ENCODE measurements around the gene SIAH1. TPM values are rescaled to one million over a fixed set of nuclear protein-coding genes. Genes with fewer than 3 reads are reported as not detected.

Gene SIAH1
- total RNA-seq, 1 experiment from 2014 or later: 27.2 TPM

GRCh38 chr16:48365601-48366164 is 19.5 kb downstream of the SIAH1 start:
- H3K4me3 Mint-ChIP-seq (ENCODE audit: unreplicated experiment): peak overlapping the region; percentile 86
- H3K4me1 ChIP-seq: peaks cover 20% of the 10 kb centered on the region
- H3K4me3 ChIP-seq (ENCODE audit: low read depth, low read length): peak overlapping the region; percentile 54
- peak; percentile 87 to 92 for DNase-seq
- peak overlapping the region; percentile 94 for H3K27ac Mint-ChIP-seq (ENCODE audit: unreplicated experiment)
- H3K36me3 ChIP-seq (ENCODE audit: control insufficient read depth, insufficient read depth, low read length): no peaks in the 10 kb centered on the region
- no peaks in the 10 kb centered on the region for H3K27me3 ChIP-seq (replicated peaks; ENCODE audit: control insufficient read depth, insufficient read depth, low read length)
- H3K4me1 Mint-ChIP-seq (ENCODE audit: low read depth, unreplicated experiment): no peaks in the 10 kb centered on the region
- BruUV-seq (replicated peaks): no TSS peak
- CTCF ChIA-PET: interaction anchor here (0.6 to 1.9 kb wide), 6 partner anchors 13 to 265 kb away, joined by 3 to 13 read pairs (median 4); no protein-coding TSS in a partner anchor
- H3K9me3 Mint-ChIP-seq (ENCODE audit: unreplicated experiment): no peaks in the 10 kb centered on the region
- H3K36me3 Mint-ChIP-seq (ENCODE audit: insufficient read depth, unreplicated experiment): peaks cover 15% of the 10 kb centered on the region
- POLR2A ChIA-PET: interaction anchor here (0.5 to 1.7 kb wide), 6 partner anchors 18 to 258 kb away, joined by 3 to 11 read pairs (median 6); partner anchors contain the start of gene SIAH1
- intact Hi-C loops (cut with micrococcal nuclease; ENCODE audit: unreplicated experiment): loop anchor here (1.0 kb wide), 1 partner anchor 20 kb away; the partner anchor contains the start of gene SIAH1
- no peak for TF ChIP-seq CTCF (IDR thresholded peaks at IDR 0.05; ENCODE audit: insufficient read depth in 1 of 2, low read depth in 1 of 2, low read length in 1 of 2, severe bottlenecking in 1 of 2, unreplicated experiment in 1 of 2)
- H3K9me3 ChIP-seq: no peaks in the 10 kb centered on the region
- H3K27me3 Mint-ChIP-seq (ENCODE audit: insufficient read depth, unreplicated experiment): no peaks in the 10 kb centered on the region

GRCh38 chr16:48365025-48365600 is 20.1 kb downstream of the SIAH1 start:
- no peak for TF ChIP-seq CTCF (IDR thresholded peaks at IDR 0.05; ENCODE audit: insufficient read depth in 1 of 2, low read depth in 1 of 2, low read length in 1 of 2, severe bottlenecking in 1 of 2, unreplicated experiment in 1 of 2)
- peak overlapping the region; percentile 94 for H3K27ac Mint-ChIP-seq (ENCODE audit: unreplicated experiment)
- H3K9me3 Mint-ChIP-seq (ENCODE audit: unreplicated experiment): no peaks in the 10 kb centered on the region
- H3K4me3 Mint-ChIP-seq (ENCODE audit: unreplicated experiment): peak overlapping the region; percentile 86
- H3K27me3 ChIP-seq (replicated peaks; ENCODE audit: control insufficient read depth, insufficient read depth, low read length): no peaks in the 10 kb centered on the region
- H3K27me3 Mint-ChIP-seq (ENCODE audit: insufficient read depth, unreplicated experiment): no peaks in the 10 kb centered on the region
- H3K4me3 ChIP-seq (ENCODE audit: low read depth, low read length): peak overlapping the region; percentile 54
- DNase-seq: no peak
- TSS peak; percentile 51 for BruUV-seq (replicated peaks)
- no peaks in the 10 kb centered on the region for H3K36me3 ChIP-seq (ENCODE audit: control insufficient read depth, insufficient read depth, low read length)
- POLR2A ChIA-PET: interaction anchor here (0.5 to 1.7 kb wide), 5 partner anchors 19 to 258 kb away, joined by 3 to 11 read pairs (median 5); partner anchors contain the start of gene SIAH1
- H3K4me1 Mint-ChIP-seq (ENCODE audit: low read depth, unreplicated experiment): no peaks in the 10 kb centered on the region
- H3K4me1 ChIP-seq: peaks cover 20% of the 10 kb centered on the region
- H3K36me3 Mint-ChIP-seq (ENCODE audit: insufficient read depth, unreplicated experiment): peaks cover 15% of the 10 kb centered on the region
- CTCF ChIA-PET: interaction anchor here (1.1 to 1.9 kb wide), 4 partner anchors 161 to 265 kb away, joined by 3 to 13 read pairs (median 6); no protein-coding TSS in a partner anchor
- no peaks in the 10 kb centered on the region for H3K9me3 ChIP-seq
- intact Hi-C loops (cut with micrococcal nuclease; ENCODE audit: unreplicated experiment): no loop called here

GRCh38 chr16:48361540-48362144 is 23.6 kb downstream of the SIAH1 start:
- Mint-ChIP-seq H3K4me1 (ENCODE audit: low read depth, unreplicated experiment) (no peaks in the 10 kb centered on the region), H3K36me3 (ENCODE audit: insufficient read depth, unreplicated experiment) (peaks cover 28% of the 10 kb centered on the region), H3K27ac (ENCODE audit: unreplicated experiment) (no peak overlapping the region), H3K4me3 (ENCODE audit: unreplicated experiment) (no peak overlapping the region), H3K27me3 (ENCODE audit: insufficient read depth, unreplicated experiment) (no peaks in the 10 kb centered on the region), H3K9me3 (ENCODE audit: unreplicated experiment) (no peaks in the 10 kb centered on the region)
- H3K36me3 ChIP-seq (ENCODE audit: control insufficient read depth, insufficient read depth, low read length): no peaks in the 10 kb centered on the region
- no peak for TF ChIP-seq CTCF (IDR thresholded peaks at IDR 0.05; ENCODE audit: insufficient read depth in 1 of 2, low read depth in 1 of 2, low read length in 1 of 2, severe bottlenecking in 1 of 2, unreplicated experiment in 1 of 2)
- CTCF ChIA-PET: no interaction called here
- DNase-seq: no peak
- no peak overlapping the region for H3K4me3 ChIP-seq (ENCODE audit: low read depth, low read length)
- POLR2A ChIA-PET: interaction anchor here (0.5 kb wide), 1 partner anchor 184 kb away, joined by 3 read pairs; no protein-coding TSS in a partner anchor
- no TSS peak for BruUV-seq (replicated peaks)
- H3K27me3 ChIP-seq (replicated peaks; ENCODE audit: control insufficient read depth, insufficient read depth, low read length): no peaks in the 10 kb centered on the region
- intact Hi-C loops (cut with micrococcal nuclease; ENCODE audit: unreplicated experiment): no loop called here
- peaks cover 7% of the 10 kb centered on the region for H3K4me1 ChIP-seq
- no peaks in the 10 kb centered on the region for H3K9me3 ChIP-seq
